HUES6 (cell line): ENCODE results near the gene ZNF420.
"Not testable (repeated sequence)": the region's sequence is repeated elsewhere in the genome, so short reads cannot be mapped to it uniquely, and the experiment has no call there.

Experiments
- H3K27ac ChIP-seq: 2 replicates; pipeline ENCODE4 v1.7.0; 2013; ENCODE audit warnings: low read depth, mild to moderate bottlenecking, low read length, inconsistent platforms
- H3K27me3 ChIP-seq: 2 replicates; pipeline ENCODE4 v1.6.1; 2013; ENCODE audit warnings: low read length; ENCODE audit not compliant: control insufficient read depth, insufficient read depth
- H3K36me3 ChIP-seq: 2 replicates; pipeline ENCODE4 v1.6.1; 2013; ENCODE audit warnings: low read length; ENCODE audit not compliant: control insufficient read depth, insufficient read depth
- H3K4me1 ChIP-seq: 2 replicates; pipeline ENCODE4 v1.6.1; 2013; ENCODE audit warnings: low read length; ENCODE audit not compliant: control insufficient read depth, insufficient read depth
- H3K4me3 ChIP-seq: 2 replicates; pipeline ENCODE4 v1.5.1; 2013; ENCODE audit warnings: low read depth, low read length
- H3K9ac ChIP-seq: one replicate; pipeline ENCODE4 v1.6.1; 2013; ENCODE audit warnings: mild to moderate bottlenecking, low read length
- H3K9me3 ChIP-seq: 2 replicates; pipeline ENCODE4 v1.6.1; 2013; ENCODE audit warnings: low read depth, low read length; ENCODE audit not compliant: control insufficient read depth, insufficient read depth

Gene ZNF420

GRCh38 chr19:37079238-37079637, 1.0 kb downstream of the ZNF420 start:
- peak overlapping the region; percentile 93 for H3K4me3 ChIP-seq
- no peak overlapping the region for H3K27ac ChIP-seq
- no peaks in the 10 kb centered on the region for H3K27me3 ChIP-seq
- H3K9ac ChIP-seq = no peak overlapping the region
- H3K9me3 ChIP-seq = peaks cover 33% of the 10 kb centered on the region
- no peaks in the 10 kb centered on the region for H3K36me3 ChIP-seq
- H3K4me1 ChIP-seq = peaks cover 5% of the 10 kb centered on the region

- Histone ChIP-seq H3K27ac (no peak overlapping the region), H3K27me3 (no peaks in the 10 kb centered on the region), H3K36me3 (no peaks in the 10 kb centered on the region), H3K9ac (no peak overlapping the region), H3K4me1 (peaks cover 5% of the 10 kb centered on the region), H3K9me3 (peaks cover 40% of the 10 kb centered on the region), H3K4me3 (no peak overlapping the region)
Observed at GRCh38 chr19:37082307-37082706, 4.1 kb downstream of the ZNF420 start.

GRCh38 chr19:37087110-37087509, 8.9 kb downstream of the ZNF420 start:
- Histone ChIP-seq H3K4me3 (no peak overlapping the region), H3K36me3 (peaks cover 25% of the 10 kb centered on the region), H3K9me3 (peaks cover 48% of the 10 kb centered on the region), H3K9ac (no peak overlapping the region), H3K27me3 (no peaks in the 10 kb centered on the region), H3K27ac (no peak overlapping the region), H3K4me1 (no peaks in the 10 kb centered on the region)

GRCh38 chr19:37095859-37096258, 17.6 kb downstream of the ZNF420 start:
- Histone ChIP-seq H3K4me1 (no peaks in the 10 kb centered on the region), H3K27me3 (no peaks in the 10 kb centered on the region), H3K27ac (no peak overlapping the region), H3K9ac (no peak overlapping the region), H3K36me3 (peaks cover 23% of the 10 kb centered on the region), H3K9me3 (peaks cover 42% of the 10 kb centered on the region; the same call in 1 of the 2 replicates), H3K4me3 (no peak overlapping the region)

DNA sequence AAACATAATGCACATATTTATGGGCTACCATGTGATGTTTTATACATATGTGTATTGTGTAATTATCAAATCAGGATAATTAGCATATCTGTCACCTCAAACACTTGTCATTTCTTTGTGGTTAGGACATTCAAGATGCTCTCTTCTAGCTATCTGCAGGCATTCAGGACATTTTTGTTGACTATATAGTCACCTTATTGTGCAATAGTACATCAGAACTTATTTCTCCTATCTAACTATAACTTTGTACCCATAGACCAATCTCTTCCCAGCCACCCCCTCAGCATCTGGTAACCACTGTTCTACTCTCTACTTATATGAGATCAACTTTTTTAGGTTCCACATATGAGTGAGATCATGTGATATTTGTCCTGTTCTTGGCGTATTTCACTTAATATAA, 20.3 kb downstream of the ZNF420 start:
- Histone ChIP-seq H3K9ac (no peak overlapping the region), H3K4me3 (no peak overlapping the region), H3K36me3 (peaks cover 18% of the 10 kb centered on the region), H3K27ac (no peak overlapping the region), H3K4me1 (no peaks in the 10 kb centered on the region), H3K27me3 (no peaks in the 10 kb centered on the region), H3K9me3 (peaks cover 47% of the 10 kb centered on the region)

DNA sequence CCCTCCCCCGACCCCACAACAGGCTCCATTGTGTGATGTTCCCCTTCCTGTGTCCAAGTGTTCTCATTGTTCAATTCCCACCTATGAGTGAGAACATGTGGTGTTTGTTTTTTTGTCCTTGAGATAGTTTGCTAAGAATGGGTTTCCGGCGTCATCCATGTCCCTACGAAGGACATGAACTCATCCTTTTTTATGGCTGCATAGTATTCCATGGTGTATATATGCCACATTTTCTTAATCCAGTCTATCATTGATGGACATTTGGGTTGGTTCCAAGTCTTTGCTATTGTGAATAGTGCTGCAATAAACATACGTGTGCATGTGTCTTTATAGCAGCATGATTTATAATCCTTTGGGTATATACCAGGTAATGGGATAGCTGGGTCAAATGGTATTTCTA, 25.9 kb downstream of the ZNF420 start:
- H3K27ac ChIP-seq = not testable (repeated sequence)
- peaks cover 61% of the 10 kb centered on the region for H3K9me3 ChIP-seq

GRCh38 chr19:37111753-37112152, 33.5 kb downstream of the ZNF420 start:
- not testable (repeated sequence) for H3K9ac ChIP-seq, H3K4me3 ChIP-seq, H3K27ac ChIP-seq, H3K36me3 ChIP-seq, H3K4me1 ChIP-seq, H3K27me3 ChIP-seq
- H3K9me3 ChIP-seq = peaks cover 67% of the 10 kb centered on the region

More for the DNA sequence above, 25.9 kb downstream of the ZNF420 start:
- not testable (repeated sequence) for H3K4me3 ChIP-seq, H3K9ac ChIP-seq, H3K4me1 ChIP-seq, H3K27me3 ChIP-seq
- peaks cover 10% of the 10 kb centered on the region for H3K36me3 ChIP-seq

- Histone ChIP-seq H3K9ac (no peak overlapping the region), H3K4me1 (no peaks in the 10 kb centered on the region), H3K27me3 (no peaks in the 10 kb centered on the region), H3K9me3 (peaks cover 52% of the 10 kb centered on the region), H3K4me3 (0 out of 2 replicates have a peak overlapping the region, but pooled peaks have one; percentile 13), H3K27ac (no peak overlapping the region), H3K36me3 (peaks cover 5% of the 10 kb centered on the region; the same call in 1 of the 2 replicates)
Observed at GRCh38 chr19:37114001-37114400, 35.8 kb downstream of the ZNF420 start.

DNA sequence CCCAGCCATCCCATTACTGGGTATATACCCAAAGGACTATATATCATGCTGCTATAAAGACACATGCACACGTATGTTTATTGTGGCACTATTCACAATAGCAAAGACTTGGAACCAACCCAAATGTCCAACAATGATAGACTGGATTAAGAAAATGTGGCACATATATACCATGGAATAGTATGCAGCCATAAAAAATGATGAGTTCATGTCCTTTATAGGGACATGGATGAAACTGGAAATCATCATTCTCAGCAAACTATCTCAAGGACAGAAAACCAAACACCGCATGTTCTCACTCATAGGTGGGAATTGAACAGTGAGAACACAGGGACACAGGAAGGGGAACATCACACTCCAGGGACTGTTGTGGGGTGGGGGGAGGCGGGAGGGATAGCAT, 43.9 kb downstream of the ZNF420 start:
- not testable (repeated sequence) for H3K4me3 ChIP-seq, H3K36me3 ChIP-seq, H3K9ac ChIP-seq, H3K27me3 ChIP-seq, H3K4me1 ChIP-seq, H3K27ac ChIP-seq
- peaks cover 42% of the 10 kb centered on the region for H3K9me3 ChIP-seq

GRCh38 chr19:37127999-37128820, 50.0 kb downstream of the ZNF420 start:
- H3K36me3 ChIP-seq = peaks cover 27% of the 10 kb centered on the region
- H3K4me1 ChIP-seq = no peaks in the 10 kb centered on the region
- H3K9me3 ChIP-seq = peaks cover 93% of the 10 kb centered on the region
- no peak overlapping the region for H3K27ac ChIP-seq
- no peak overlapping the region for H3K4me3 ChIP-seq
- no peak overlapping the region for H3K9ac ChIP-seq
- no peaks in the 10 kb centered on the region for H3K27me3 ChIP-seq

GRCh38 chr19:37128821-37129177, 50.6 kb downstream of the ZNF420 start:
- H3K27ac ChIP-seq = no peak overlapping the region
- H3K9ac ChIP-seq = no peak overlapping the region
- no peaks in the 10 kb centered on the region for H3K27me3 ChIP-seq
- H3K9me3 ChIP-seq = peaks cover 93% of the 10 kb centered on the region
- H3K4me1 ChIP-seq = no peaks in the 10 kb centered on the region
- no peak overlapping the region for H3K4me3 ChIP-seq
- H3K36me3 ChIP-seq = peaks cover 27% of the 10 kb centered on the region
